Stimulated activated CD4-positive, alpha-beta T cell treated with anti-CD3 and anti-CD28 coated beads, Interleukin-15, amount 100 ng/mL, for 24 hours (primary cell): ENCODE results near the gene RPH3AL.

Experiments used
- DNase-seq: peaks from one replicate; pipeline ENCODE4 v3.0.0-alpha.2; 2020

The RPH3AL gene

GRCh38 chr17:193841-194806 lies 158.5 kb downstream of the RPH3AL start:
- DNase-seq = no peak

- DNase-seq = no peak
Observed at GRCh38 chr17:193426-193810, 159.2 kb downstream of the RPH3AL start.

- no peak for DNase-seq
Observed at GRCh38 chr17:192666-193425, 159.8 kb downstream of the RPH3AL start.

GRCh38 chr17:189444-189843 lies 163.2 kb downstream of the RPH3AL start:
- DNase-seq = no peak

GRCh38 chr17:187130-187529 lies 165.5 kb downstream of the RPH3AL start:
- no peak for DNase-seq

GRCh38 chr17:185445-186138 lies 167.0 kb downstream of the RPH3AL start:
- DNase-seq = peak; percentile 65

- no peak for DNase-seq
Observed at GRCh38 chr17:183021-183420, 169.6 kb downstream of the RPH3AL start.

GRCh38 chr17:182050-182751 lies 170.4 kb downstream of the RPH3AL start:
- DNase-seq = no peak

GRCh38 chr17:181245-182049 lies 171.2 kb downstream of the RPH3AL start, which contains the start of gene DOC2B:
Gene DOC2B (minus strand): TSS chr17:181650. CDS start chr17:181479, 171 bp downstream.
- peak; percentile 44 for DNase-seq

GRCh38 chr17:180381-181244 lies 172.0 kb downstream of the RPH3AL start:
- peak; percentile 19 for DNase-seq

- DNase-seq = no peak
Observed at GRCh38 chr17:179781-180380, 172.7 kb downstream of the RPH3AL start.

GRCh38 chr17:179066-179432 lies 173.6 kb downstream of the RPH3AL start:
- no peak for DNase-seq

GRCh38 chr17:178292-179065 lies 174.1 kb downstream of the RPH3AL start:
- DNase-seq = no peak

GRCh38 chr17:177762-178161 lies 174.8 kb downstream of the RPH3AL start:
- no peak for DNase-seq

GRCh38 chr17:177155-177554 lies 175.5 kb downstream of the RPH3AL start:
- no peak for DNase-seq

GRCh38 chr17:173166-173911 lies 179.3 kb downstream of the RPH3AL start:
- DNase-seq = no peak

- DNase-seq = no peak
Observed at GRCh38 chr17:172401-172800, 180.2 kb downstream of the RPH3AL start.

GRCh38 chr17:171871-172270 lies 180.7 kb downstream of the RPH3AL start:
- no peak for DNase-seq
